H54 (cell line): ENCODE measurements around the gene C1orf52.

Experiments
- DNase-seq: peaks from one replicate; pipeline ENCODE4 v3.0.0; 2011; ENCODE audit warnings: low spot score, mixed read lengths; ENCODE audit not compliant: insufficient read length
- FAIRE-seq: peaks from 3 replicates; lab custom pipeline; 2011; peaks lifted over from hg19 to GRCh38; lab: Jason Lieb, UNC
- POLR2A ChIP-seq: IDR thresholded peaks from 2 replicates; pipeline ENCODE4 v1.6.1; 2011; ENCODE audit warnings: low read depth, mild to moderate bottlenecking, low read length

C1orf52 gene

DNA sequence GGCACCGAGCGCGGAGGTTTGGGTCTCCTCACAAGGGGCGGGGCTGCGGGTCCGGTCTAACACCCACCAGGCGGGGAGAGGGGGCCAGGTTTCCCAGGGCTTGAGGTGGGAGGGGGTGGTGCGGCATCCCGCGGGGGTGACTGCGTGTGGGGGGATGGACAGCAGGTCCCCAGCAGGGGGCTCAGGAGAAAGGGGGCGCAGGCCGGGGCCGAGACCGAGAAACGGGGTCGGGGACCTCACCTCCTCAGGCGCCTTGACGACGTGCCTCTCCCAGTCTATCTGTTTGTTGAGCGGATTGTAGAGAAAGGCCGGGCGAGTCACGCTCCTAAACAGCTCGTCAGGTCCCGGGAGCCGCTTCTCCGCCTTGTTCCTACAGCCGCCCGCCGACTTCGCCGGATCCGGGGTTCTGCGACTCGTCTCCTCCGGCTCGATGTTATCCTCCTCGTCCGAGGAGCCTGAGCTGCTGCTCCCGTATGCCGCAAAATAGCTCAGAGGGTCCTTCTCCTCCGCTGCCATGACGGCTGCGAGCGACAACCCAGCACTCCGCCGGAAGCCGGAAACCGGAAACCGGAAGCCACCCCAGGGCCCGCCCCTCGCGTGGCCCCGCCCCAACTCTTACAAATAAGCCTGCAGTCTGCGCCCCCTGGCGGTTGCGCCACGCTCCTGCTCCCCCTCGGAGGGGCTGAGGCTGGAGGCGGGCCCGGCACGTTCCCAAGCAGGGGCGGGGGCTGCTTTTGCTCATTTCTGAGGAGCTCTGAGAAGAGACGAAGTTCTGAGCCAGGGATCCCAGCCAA, at the start of gene C1orf52:
C1orf52 (minus strand) TSS at position 545 of the 794 bp plus-strand sequence; CDS start at position 516, 29 bp downstream.
- peak; percentile 85 for TF ChIP-seq POLR2A
- FAIRE-seq (peak; percentile 75), DNase-seq (peak; percentile 72)

DNA sequence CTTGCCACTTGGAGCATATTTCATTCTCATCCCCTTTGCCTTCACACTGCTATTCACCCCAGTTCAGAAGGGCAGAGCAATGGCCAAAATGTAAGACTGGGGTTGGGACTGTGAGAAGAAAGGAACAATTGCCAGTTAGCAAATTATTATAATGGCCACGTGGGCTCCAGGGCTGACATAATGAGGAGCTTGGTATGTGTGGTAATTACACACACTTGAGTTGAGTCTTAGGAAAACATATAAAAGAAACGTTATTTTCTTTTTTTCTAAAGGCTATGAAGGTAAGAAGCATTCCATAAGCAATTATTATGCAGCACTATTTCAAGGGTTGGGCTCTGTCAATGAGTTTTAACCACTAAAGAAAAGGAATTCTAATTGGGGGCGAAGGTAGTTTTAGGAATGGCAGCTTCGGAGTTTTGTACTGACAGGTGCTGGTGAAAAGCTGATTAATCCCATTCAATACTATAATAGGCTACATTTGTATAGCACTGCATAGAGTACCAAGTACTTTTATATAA, 49.4 kb upstream of the C1orf52 start:
- DNase-seq (no peak), FAIRE-seq (no peak)
- no peak for TF ChIP-seq POLR2A

DNA sequence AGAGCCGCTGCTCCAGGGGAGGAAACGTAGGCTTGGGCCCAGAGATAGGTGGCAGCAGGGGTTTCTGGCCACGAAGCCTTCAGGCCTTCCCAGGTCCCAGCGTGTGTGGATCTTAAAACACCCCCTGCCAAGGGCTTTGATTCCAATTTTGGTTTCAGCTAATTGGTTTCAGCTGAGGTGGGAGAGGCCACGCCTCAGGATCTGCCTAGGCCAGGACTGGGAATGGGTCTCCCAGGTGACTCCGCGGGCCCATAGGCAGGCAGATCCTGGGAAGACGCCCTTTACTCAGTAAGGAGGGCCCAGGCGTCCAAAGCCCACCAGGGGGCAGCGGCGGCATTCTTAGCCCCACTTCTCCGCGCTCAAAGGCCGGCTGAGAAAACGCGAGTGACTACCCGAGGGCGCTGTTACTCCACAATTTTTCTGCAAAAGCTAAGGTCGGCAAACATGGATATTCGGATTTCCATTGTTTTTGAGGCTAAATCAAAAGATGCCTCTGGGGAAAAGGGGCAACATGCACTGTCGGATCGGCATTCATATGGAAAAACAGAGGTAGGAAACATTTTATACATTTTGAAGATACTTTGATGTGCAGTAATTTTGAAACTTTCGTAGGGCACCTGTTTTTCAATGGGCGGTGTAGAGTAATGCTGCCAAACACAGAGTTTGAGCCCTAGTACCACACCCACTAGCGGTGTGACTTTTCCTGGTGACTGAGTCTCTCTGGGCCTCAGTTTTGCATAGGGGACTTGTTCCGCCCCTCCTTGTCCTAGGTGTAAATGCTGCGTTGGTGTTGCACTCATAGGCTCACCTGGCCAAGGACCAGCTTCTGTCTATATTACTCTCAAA, 48.7 kb upstream of the C1orf52 start:
- FAIRE-seq, result no peak
- DNase-seq, result no peak
- TF ChIP-seq POLR2A, result no peak

DNA sequence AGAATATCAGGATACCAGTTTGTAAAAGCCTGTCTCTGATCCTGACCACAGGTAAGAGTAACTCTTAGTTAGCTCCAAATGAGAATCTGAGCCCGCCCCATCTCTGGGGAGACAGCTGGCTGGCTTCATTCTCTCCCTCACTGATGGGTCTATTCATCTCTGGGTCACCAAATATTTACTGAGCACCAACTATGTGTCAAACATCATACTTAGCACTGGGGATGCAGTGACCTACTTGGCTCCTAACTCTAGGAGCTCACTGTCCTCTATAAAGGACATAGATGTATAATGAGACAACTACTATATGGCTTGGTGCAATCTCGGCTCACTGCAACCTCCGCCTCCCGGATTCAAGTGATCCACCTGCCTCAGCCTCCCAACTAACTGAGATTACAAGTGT, 46.8 kb upstream of the C1orf52 start:
- TF ChIP-seq POLR2A, result no peak
- no peak for FAIRE-seq

DNA sequence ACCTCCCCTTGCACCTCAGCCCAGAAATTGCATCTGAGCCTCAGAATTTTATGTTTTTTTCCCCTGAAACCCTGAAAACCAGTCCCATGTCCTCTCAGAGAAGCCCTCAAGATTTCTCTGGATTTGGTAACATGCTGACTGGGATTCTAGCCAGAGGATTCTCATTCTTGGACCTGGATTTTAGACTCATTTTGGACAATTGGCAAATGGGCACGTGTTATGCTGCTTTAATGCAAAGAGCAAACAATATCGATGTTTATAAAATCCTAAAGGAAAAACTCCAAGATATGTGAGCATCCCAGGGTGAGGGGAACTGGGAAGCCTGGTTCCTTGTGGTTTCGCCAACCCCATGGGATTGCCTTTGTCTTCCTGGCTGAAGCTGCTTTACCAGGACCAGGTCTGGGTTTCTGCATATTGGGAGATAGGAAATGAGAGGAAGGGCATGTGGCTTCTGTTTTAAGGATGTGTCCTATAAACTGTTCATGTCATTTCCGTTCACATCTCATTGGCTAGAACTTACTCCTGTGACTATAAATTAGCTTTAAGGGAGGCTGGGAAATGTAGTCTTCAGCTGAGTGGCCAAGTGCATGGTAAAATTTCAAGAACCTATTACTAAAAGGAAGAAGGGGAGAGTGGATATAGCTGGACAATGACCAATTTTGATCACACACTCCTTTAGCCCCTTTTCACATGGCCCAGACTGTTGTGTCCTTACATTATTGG, 44.1 kb upstream of the C1orf52 start:
- FAIRE-seq, result no peak
- no peak for TF ChIP-seq POLR2A
- DNase-seq, result no peak

More for the DNA sequence above, 46.8 kb upstream of the C1orf52 start:
- no peak for DNase-seq

DNA sequence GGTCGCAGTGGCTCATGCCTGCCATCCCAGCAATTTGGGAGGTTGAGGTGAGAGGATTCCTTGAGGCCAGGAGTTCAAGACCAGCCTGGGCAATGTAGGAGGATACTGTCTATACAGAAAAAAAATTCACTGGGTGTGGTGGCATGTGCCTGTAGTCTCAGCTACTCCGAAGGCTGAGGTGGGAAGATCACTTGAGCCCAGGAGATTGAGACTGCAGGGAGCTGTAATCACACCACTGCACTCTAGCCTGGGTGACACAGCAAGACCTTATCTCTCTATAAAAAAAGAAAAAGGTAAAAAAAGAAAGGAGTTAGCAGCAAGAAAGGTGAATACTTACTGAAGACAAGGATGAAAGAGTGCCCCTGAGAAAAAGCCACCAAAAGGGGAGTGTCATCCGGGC, 40.7 kb upstream of the C1orf52 start:
- no peak for FAIRE-seq
- DNase-seq, result no peak
- no peak for TF ChIP-seq POLR2A

DNA sequence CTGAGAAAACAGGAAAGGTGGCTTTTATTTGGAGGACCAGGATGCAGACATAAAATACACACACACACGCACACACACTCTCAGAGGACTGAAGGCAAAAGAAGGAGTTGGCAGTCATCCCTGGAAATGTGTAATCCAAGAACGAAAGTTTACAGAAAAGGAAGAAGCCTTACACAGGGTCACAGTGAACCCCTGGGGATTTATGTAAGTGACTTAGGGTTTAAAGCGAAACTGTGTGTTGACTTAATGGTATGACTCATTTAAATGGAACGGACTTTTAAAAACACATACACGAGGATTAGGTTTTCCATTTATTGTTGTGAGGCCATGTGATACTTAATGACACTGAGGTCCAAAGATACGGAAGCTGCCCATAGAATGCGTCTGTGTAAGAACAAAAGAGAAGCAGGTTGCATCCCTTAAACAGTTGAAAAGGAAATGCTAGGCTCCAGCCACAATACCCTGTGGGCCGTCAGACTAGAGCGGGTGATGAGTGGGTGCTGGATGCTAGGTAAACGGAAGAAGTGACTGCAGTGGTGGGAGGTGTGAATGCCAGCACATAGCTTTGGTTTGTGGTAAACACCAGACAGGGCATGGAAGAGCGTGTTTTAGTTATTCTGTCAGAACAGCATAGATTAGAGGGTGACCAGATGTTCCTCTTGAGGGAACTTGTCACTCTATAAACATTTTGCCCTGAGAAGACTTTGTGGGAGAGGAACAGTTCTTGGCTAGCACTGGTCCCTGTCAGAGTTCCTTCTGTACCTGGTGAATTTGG, 38.6 kb upstream of the C1orf52 start:
- peak; percentile 92 for FAIRE-seq
- no peak for TF ChIP-seq POLR2A

DNA sequence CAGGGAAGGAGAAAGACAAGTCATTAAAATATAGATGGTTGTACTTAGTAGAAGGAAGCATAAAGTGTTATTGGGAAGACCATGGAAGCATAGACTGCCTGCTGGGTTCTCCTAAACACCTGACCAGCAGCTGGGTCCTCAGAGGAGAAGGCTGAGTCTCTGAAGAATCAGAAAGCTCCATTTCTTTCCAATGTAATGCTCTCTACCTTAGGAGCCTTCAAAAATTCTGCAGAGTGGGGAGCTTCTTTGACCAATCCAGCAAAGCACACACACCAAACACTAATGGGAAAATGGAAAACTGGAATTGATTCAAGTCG, 38.0 kb upstream of the C1orf52 start:
- FAIRE-seq (no peak), DNase-seq (no peak)
- no peak for TF ChIP-seq POLR2A

More for the DNA sequence above, 38.6 kb upstream of the C1orf52 start:
- DNase-seq, result peak; percentile 56

DNA sequence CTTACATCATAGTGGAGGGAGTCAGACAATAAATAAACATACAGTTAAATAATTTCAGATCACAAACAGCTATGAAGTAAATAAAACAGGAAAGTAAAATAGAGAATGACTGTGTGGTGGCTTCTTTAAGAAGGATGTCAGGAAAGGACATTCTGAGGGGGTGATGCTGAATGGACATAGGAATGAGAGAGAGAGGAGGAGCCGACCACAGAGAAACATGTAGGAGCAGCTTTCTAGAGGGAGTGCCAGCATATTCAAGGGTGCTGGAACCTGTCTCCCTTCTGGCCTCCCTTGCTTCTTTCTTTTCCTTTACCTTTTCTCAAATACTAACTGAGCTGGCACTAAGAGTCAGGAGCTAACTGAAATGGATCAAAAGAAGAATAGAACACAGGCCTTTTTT, 37.5 kb upstream of the C1orf52 start:
- DNase-seq (no peak), FAIRE-seq (no peak)
- no peak for TF ChIP-seq POLR2A

DNA sequence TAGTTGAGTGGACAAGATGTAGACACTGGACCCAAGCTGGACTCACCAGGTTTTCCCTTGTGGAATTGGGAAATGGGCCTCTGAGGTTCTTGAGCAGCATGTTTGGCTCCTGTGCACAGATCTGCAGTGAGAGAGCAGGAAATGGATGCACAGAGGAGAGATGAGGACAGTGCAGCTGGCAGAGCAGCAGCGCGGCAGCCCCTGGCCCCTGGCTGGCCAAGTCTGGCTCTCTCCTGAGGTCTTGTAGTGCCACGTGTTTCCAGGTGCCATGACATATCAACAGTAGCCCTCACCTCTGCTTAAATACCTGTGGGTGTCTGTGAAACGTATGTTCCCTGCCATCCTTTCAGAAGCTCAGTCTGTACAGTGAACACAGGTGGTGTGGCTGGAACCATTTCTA, 36.2 kb upstream of the C1orf52 start:
- no peak for DNase-seq
- TF ChIP-seq POLR2A, result no peak
- no peak for FAIRE-seq

DNA sequence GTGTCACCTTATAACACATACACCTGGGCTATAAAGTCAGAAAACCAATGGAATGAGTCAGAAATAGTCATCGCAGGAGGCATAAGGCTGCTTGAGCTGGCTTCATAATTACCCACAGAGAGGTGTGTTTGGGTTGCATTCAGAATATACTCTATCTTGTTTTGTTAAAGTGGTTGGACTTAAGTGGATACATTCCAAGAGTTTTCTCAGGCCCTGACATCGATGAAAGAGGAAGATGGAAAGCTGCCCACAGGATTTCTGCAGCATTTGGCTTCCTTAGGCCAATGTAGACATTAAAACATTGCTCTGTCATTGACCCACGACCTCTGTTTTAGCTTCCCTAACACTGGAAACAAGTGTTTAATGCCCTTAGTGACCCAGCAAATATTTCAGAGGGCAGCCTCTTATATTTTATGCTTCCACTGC, 35.6 kb upstream of the C1orf52 start:
- FAIRE-seq (no peak), DNase-seq (peak; percentile 20)
- TF ChIP-seq POLR2A, result no peak

DNA sequence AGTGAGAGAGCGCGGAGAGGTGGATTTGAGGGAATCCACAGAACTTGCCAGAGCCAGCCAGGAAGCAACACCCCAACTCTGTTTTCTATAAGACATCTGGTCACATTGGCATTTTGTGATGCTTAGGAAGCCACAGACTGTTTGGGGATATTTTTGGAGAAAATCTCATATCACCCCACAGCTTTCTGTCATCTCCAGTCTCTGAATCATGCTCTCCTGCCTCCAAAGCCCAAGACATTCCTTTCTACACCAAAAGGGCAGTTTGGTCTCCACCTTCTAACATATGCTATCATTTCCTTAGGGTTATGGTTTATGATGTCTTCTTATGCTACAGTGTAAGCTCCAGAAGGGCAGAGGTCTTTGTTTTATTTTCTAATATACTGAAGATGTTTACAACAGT, 31.4 kb upstream of the C1orf52 start:
- no peak for TF ChIP-seq POLR2A

DNA sequence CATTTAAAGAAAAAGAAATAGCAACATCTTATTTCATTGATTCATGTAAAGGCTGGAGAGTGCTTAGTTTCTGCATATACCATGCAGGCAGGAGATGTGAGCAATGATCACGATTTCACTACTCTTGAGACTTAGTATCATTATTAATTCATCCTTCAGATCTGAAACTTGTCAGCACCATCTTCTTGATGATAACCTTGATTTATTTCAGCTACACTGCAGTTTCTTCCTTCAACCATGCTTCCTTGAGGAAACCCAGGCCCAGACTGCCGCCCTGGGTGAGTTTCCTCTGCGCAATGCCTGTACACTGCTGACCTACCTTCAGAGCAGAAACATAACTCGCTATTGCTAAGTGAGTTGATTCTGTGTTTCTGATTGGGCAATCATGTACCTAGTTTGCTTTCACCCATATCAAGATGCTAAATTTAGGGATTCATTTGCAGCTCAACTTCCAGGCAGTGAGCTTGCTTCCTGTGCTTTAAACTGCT, 30.4 kb upstream of the C1orf52 start:
- no peak for TF ChIP-seq POLR2A
- DNase-seq (no peak), FAIRE-seq (no peak)

More for the DNA sequence above, 31.4 kb upstream of the C1orf52 start:
- FAIRE-seq (no peak), DNase-seq (no peak)
